ENCODE results near the gene HECTD4. TPM values are rescaled to one million over a fixed set of nuclear protein-coding genes. Genes with fewer than 3 reads are reported as not detected.

The HECTD4 gene
- total RNA-seq, 1 donor: 37.1 TPM

GRCh38 chr12:112424126-112424525 is 41.9 kb upstream of the HECTD4 start:
- TF ChIP-seq CTCF (IDR thresholded peaks at IDR 0.05; ENCODE audit: insufficient read depth, low read depth, low read length): no peak
- H3K4me3 ChIP-seq (ENCODE audit: low read depth, low read length): no peak overlapping the region
- no peak for DNase-seq (ENCODE audit: low read depth)

GRCh38 chr12:112422531-112422930 is 40.3 kb upstream of the HECTD4 start:
- no peak for TF ChIP-seq CTCF (IDR thresholded peaks at IDR 0.05; ENCODE audit: insufficient read depth, low read depth, low read length)
- no peak overlapping the region for H3K4me3 ChIP-seq (ENCODE audit: low read depth, low read length)
- DNase-seq (ENCODE audit: low read depth): peak; percentile 78

GRCh38 chr12:112421363-112421762 is 39.1 kb upstream of the HECTD4 start:
- no peak overlapping the region for H3K4me3 ChIP-seq (ENCODE audit: low read depth, low read length)
- TF ChIP-seq CTCF (IDR thresholded peaks at IDR 0.05; ENCODE audit: insufficient read depth, low read depth, low read length): no peak
- DNase-seq (ENCODE audit: low read depth): no peak

- no peak overlapping the region for H3K4me3 ChIP-seq (ENCODE audit: low read depth, low read length)
- no peak for TF ChIP-seq CTCF (IDR thresholded peaks at IDR 0.05; ENCODE audit: insufficient read depth, low read depth, low read length)
- no peak for DNase-seq (ENCODE audit: low read depth)
Measured at GRCh38 chr12:112420740-112421139, 38.5 kb upstream of the HECTD4 start.

GRCh38 chr12:112419297-112420133 is 37.3 kb upstream of the HECTD4 start:
- peak; percentile 87 for DNase-seq (ENCODE audit: low read depth)
- peak overlapping the region; percentile 95 for H3K4me3 ChIP-seq (ENCODE audit: low read depth, low read length)
- TF ChIP-seq CTCF (IDR thresholded peaks at IDR 0.05; ENCODE audit: insufficient read depth, low read depth, low read length): no peak

- peak; percentile 86 for DNase-seq (ENCODE audit: low read depth)
- peak; percentile 46 for TF ChIP-seq CTCF (IDR thresholded peaks at IDR 0.05; ENCODE audit: insufficient read depth, low read depth, low read length)
Measured at GRCh38 chr12:112418608-112419296, 36.5 kb upstream of the HECTD4 start, which contains the start of gene PTPN11. PTPN11 (plus strand) TSS chr12:112418947; CDS start chr12:112419112, 165 bp downstream.

More at GRCh38 chr12:112418608-112419296, 36.5 kb upstream of the HECTD4 start, which contains the start of gene PTPN11:
- H3K4me3 ChIP-seq (ENCODE audit: low read depth, low read length): peak within 1 kb of the TSS; percentile 95

All from fibroblast of villous mesenchyme (primary cell).